OCI-LY1 (cell line): ENCODE results near the gene ZDHHC1.

Source experiments
- H2AFZ ChIP-seq: fragments of 200-600 bp; sonication (generic), shearing (Covaris generic); 2 replicates; pipeline ENCODE4 v1.6.0; 2014; ENCODE audit warnings: antibody characterized with exemption, mild to moderate bottlenecking, low read length
- H3F3A ChIP-seq: fragments of 200-600 bp; sonication (generic), shearing (Covaris generic); 2 replicates; pipeline ENCODE4 v1.6.0; 2014; ENCODE audit warnings: mild to moderate bottlenecking, antibody characterized with exemption, low read length, moderate library complexity; ENCODE audit not compliant: insufficient read depth
- H3K27ac ChIP-seq: fragments of 200-600 bp; sonication (generic); 2 replicates; pipeline ENCODE4 v1.5.1; 2014; ENCODE audit warnings: low read length, mixed run types, mild to moderate bottlenecking, low read depth; ENCODE audit not compliant: poor library complexity, severe bottlenecking
- H3K27me3 ChIP-seq: fragments of 200-600 bp; sonication (generic); 2 replicates; pipeline ENCODE4 v1.6.0; 2014; ENCODE audit warnings: antibody characterized with exemption, mild to moderate bottlenecking, low read length, moderate library complexity; ENCODE audit not compliant: insufficient read depth
- H3K36me3 ChIP-seq: fragments of 200-600 bp; sonication (generic); 2 replicates; pipeline ENCODE4 v1.6.1; 2014; ENCODE audit warnings: mild to moderate bottlenecking, antibody characterized with exemption, low read length, moderate library complexity, mixed read lengths; ENCODE audit not compliant: insufficient read depth
- H3K4me1 ChIP-seq: fragments of 200-600 bp; sonication (generic); 2 replicates; pipeline ENCODE4 v1.5.1; 2014; ENCODE audit warnings: mild to moderate bottlenecking, low read length, moderate library complexity; ENCODE audit not compliant: insufficient read depth, severe bottlenecking
- H3K4me2 ChIP-seq: fragments of 200-600 bp; sonication (generic), shearing (Covaris generic); 2 replicates; pipeline ENCODE4 v1.6.1; 2014; ENCODE audit warnings: low read length
- H3K4me3 ChIP-seq: fragments of 200-600 bp; sonication (generic); 2 replicates; pipeline ENCODE4 v1.5.1; 2014; ENCODE audit warnings: low read length, low read depth, mild to moderate bottlenecking, mixed read lengths; ENCODE audit not compliant: poor library complexity, severe bottlenecking
- H3K79me2 ChIP-seq: fragments of 200-600 bp; shearing (Covaris generic); 2 replicates; pipeline ENCODE4 v1.6.1; 2016; ENCODE audit warnings: mixed run types, low read length, mixed read lengths; ENCODE audit not compliant: insufficient read depth
- H3K9ac ChIP-seq: fragments of 200-600 bp; sonication (generic), shearing (Covaris generic); 2 replicates; pipeline ENCODE4 v1.6.1; 2014; ENCODE audit warnings: mild to moderate bottlenecking, low read length, mixed read lengths
- H3K9me2 ChIP-seq: fragments of 200-600 bp; sonication (generic), shearing (Covaris generic); 2 replicates; pipeline ENCODE4 v1.6.1; 2014; ENCODE audit warnings: low read depth, mild to moderate bottlenecking, low read length, mixed read lengths
- H3K9me3 ChIP-seq: fragments of 200-600 bp; shearing (Covaris generic); 2 replicates; pipeline ENCODE4 v1.6.1; 2014; ENCODE audit warnings: low read length, mixed read lengths
- H4K20me1 ChIP-seq: fragments of 200-600 bp; sonication (generic), shearing (Covaris generic); 2 replicates; pipeline ENCODE4 v1.6.0; 2016; ENCODE audit warnings: mild to moderate bottlenecking, low read length; ENCODE audit not compliant: insufficient read depth
- CTCF ChIP-seq: fragments of 200-600 bp; sonication (generic), shearing (Covaris generic); IDR thresholded peaks from 2 replicates; pipeline ENCODE4 v1.5.1; 2017; ENCODE audit warnings: mild to moderate bottlenecking, antibody characterized with exemption, low read length, moderate library complexity, mixed read lengths
- EZH2 ChIP-seq: fragments of 200-600 bp; sonication (generic), shearing (Covaris generic); IDR thresholded peaks from 2 replicates; pipeline ENCODE4 v1.8.0; 2017; ENCODE audit warnings: borderline replicate concordance, mixed run types, mild to moderate bottlenecking, antibody characterized with exemption, low read length, moderate library complexity, mixed read lengths

Gene ZDHHC1

GRCh38 chr16:67404740-67405226, 11.5 kb downstream of the ZDHHC1 start:
- H3K9ac ChIP-seq = no peak overlapping the region

GRCh38 chr16:67403976-67404555, 12.2 kb downstream of the ZDHHC1 start:
- Histone ChIP-seq H3K9me2 (no peaks in the 10 kb centered on the region), H3K27ac (no peak overlapping the region), H3F3A (no peaks in the 10 kb centered on the region), H3K9me3 (no peaks in the 10 kb centered on the region), H3K4me1 (no peaks in the 10 kb centered on the region), H3K4me3 (no peak overlapping the region), H4K20me1 (no peaks in the 10 kb centered on the region), H3K27me3 (no peaks in the 10 kb centered on the region; the same call in 1 of the 2 replicates), H3K79me2 (no peaks in the 10 kb centered on the region), H3K36me3 (no peaks in the 10 kb centered on the region), H3K9ac (no peak overlapping the region), H2AFZ (no peak overlapping the region), H3K4me2 (no peak overlapping the region)
- no peak for TF ChIP-seq CTCF
- no peak for TF ChIP-seq EZH2

More at GRCh38 chr16:67404740-67405226, 11.5 kb downstream of the ZDHHC1 start:
- no peaks in the 10 kb centered on the region for H3K36me3 ChIP-seq
- H3K79me2 ChIP-seq = no peaks in the 10 kb centered on the region
- H3K27ac ChIP-seq = no peak overlapping the region
- no peak overlapping the region for H3K4me3 ChIP-seq
- H3F3A ChIP-seq = no peaks in the 10 kb centered on the region
- H3K4me2 ChIP-seq = no peak overlapping the region
- H2AFZ ChIP-seq = no peak overlapping the region
- no peaks in the 10 kb centered on the region for H3K9me3 ChIP-seq
- no peaks in the 10 kb centered on the region for H3K9me2 ChIP-seq
- TF ChIP-seq CTCF (no peak), EZH2 (no peak)
- no peaks in the 10 kb centered on the region for H4K20me1 ChIP-seq
- H3K27me3 ChIP-seq = no peaks in the 10 kb centered on the region; the same call in 1 of the 2 replicates
- no peaks in the 10 kb centered on the region for H3K4me1 ChIP-seq

DNA sequence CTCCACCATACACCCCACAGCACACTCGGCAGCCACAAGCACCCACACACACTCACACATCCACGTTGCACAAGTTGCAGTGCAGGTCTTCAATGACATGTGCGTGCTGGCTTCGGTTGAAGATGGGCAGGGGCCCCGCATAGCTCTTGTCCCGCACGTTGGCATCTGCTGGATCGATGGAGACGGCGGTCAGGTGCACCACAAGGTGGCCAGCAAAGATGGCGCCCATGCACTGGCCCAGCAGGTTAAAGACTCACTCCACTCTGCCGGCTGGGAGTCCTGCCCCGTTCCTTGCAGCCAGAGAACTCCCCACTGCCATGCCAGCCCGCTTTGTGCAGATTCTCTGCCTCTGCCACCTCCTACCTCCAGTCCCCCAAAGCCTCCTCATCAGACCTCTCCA, 15.4 kb downstream of the ZDHHC1 start:
- Histone ChIP-seq H3K9me2 (no peaks in the 10 kb centered on the region), H3K4me2 (no peak overlapping the region), H2AFZ (no peak overlapping the region), H3K27ac (no peak overlapping the region), H3K4me1 (no peaks in the 10 kb centered on the region), H4K20me1 (no peaks in the 10 kb centered on the region), H3K4me3 (no peak overlapping the region), H3K79me2 (no peaks in the 10 kb centered on the region), H3K27me3 (no peaks in the 10 kb centered on the region; the same call in 1 of the 2 replicates), H3K36me3 (no peaks in the 10 kb centered on the region), H3K9ac (no peak overlapping the region), H3K9me3 (no peaks in the 10 kb centered on the region), H3F3A (no peaks in the 10 kb centered on the region)
- TF ChIP-seq EZH2 = no peak
- no peak for TF ChIP-seq CTCF
